Common myeloid progenitor, CD34-positive (primary cell): ENCODE results near the gene BBS4.

Experiments
- CTCF ChIA-PET: fragments of 350-600 bp; sonication (Branson Sonifier 250); formaldehyde crosslinking; loops from one replicate; lab custom pipeline; 2021; ENCODE audit warnings: antibody characterized with exemption; lab: Charles Lee
- POLR2A ChIA-PET: fragments of 350-600 bp; sonication (Branson Sonifier 250); formaldehyde crosslinking; loops from one replicate; lab custom pipeline; 2021; ENCODE audit warnings: antibody characterized with exemption; lab: Charles Lee
- DNase-seq, 3 donors: peaks; one replicate each; pipeline versions ENCODE4 v3.0.0 to v3.0.0-alpha.2; 2013
- H3K27ac ChIP-seq, 2 experiments: 1 replicate in 1 of 2; 2 replicates in 1 of 2; pipeline ENCODE4 v1.7.0; 2013; ENCODE audit warnings: inconsistent platforms in 2 of 2, low read length in 2 of 2, mild to moderate bottlenecking in 2 of 2, low read depth in 1 of 2, moderate library complexity in 1 of 2; ENCODE audit not compliant: severe bottlenecking in 2 of 2, insufficient read depth in 1 of 2, poor library complexity in 1 of 2
- H3K27me3 ChIP-seq, 5 experiments: replicated peaks in 2 of 5; 1 replicate in 3 of 5; 2 replicates in 2 of 5; pipeline versions ENCODE4 v1.6.1 to v1.7.0; 2013; ENCODE audit warnings: low read length in 4 of 5, mild to moderate bottlenecking in 2 of 5, moderate library complexity in 2 of 5, inconsistent platforms in 1 of 5; ENCODE audit not compliant: insufficient read depth in 5 of 5, control insufficient read depth in 4 of 5
- H3K36me3 ChIP-seq, 4 experiments: 1 replicate in 2 of 4; 2 replicates in 2 of 4; pipeline versions ENCODE4 v1.6.1 to v1.7.0; 2013; ENCODE audit warnings: low read length in 3 of 4, control low read depth in 1 of 4, mild to moderate bottlenecking in 1 of 4; ENCODE audit not compliant: control insufficient read depth in 4 of 4, insufficient read depth in 4 of 4
- H3K4me1 ChIP-seq, 4 experiments: 1 replicate in 3 of 4; 2 replicates in 1 of 4; pipeline versions ENCODE4 v1.6.1 to v1.7.1; 2013; ENCODE audit warnings: low read length in 3 of 4, mild to moderate bottlenecking in 3 of 4, control low read depth in 1 of 4, inconsistent platforms in 1 of 4, moderate library complexity in 1 of 4; ENCODE audit not compliant: control insufficient read depth in 4 of 4, insufficient read depth in 4 of 4; ENCODE audit errors: control extremely low read depth in 1 of 4
- H3K4me3 ChIP-seq, 7 experiments: 1 replicate in 4 of 7; 2 replicates in 3 of 7; pipeline versions ENCODE4 v1.5.1 to v1.7.0; 2013; ENCODE audit warnings: mild to moderate bottlenecking in 7 of 7, low read length in 6 of 7, moderate library complexity in 6 of 7, inconsistent platforms in 2 of 7, low read depth in 2 of 7, control low read depth in 1 of 7; ENCODE audit not compliant: insufficient read depth in 4 of 7, control insufficient read depth in 1 of 7; ENCODE audit errors: extremely low read depth in 1 of 7
- H3K9me3 ChIP-seq, 5 experiments: 1 replicate in 4 of 5; 2 replicates in 1 of 5; pipeline versions ENCODE4 v1.6.1 to v1.7.1; 2013; ENCODE audit warnings: low read length in 4 of 5, mild to moderate bottlenecking in 2 of 5, inconsistent platforms in 1 of 5, low read depth in 1 of 5, moderate library complexity in 1 of 5; ENCODE audit not compliant: control insufficient read depth in 4 of 5, insufficient read depth in 2 of 5; ENCODE audit errors: control extremely low read depth in 1 of 5
- WGBS: methylation state at CpG from one replicate; pipeline ENCODE4 v1.1.5; 2013; ENCODE audit not compliant: insufficient coverage; 5-methylcytosine and 5-hydroxymethylcytosine counted together

BBS4 gene

DNA sequence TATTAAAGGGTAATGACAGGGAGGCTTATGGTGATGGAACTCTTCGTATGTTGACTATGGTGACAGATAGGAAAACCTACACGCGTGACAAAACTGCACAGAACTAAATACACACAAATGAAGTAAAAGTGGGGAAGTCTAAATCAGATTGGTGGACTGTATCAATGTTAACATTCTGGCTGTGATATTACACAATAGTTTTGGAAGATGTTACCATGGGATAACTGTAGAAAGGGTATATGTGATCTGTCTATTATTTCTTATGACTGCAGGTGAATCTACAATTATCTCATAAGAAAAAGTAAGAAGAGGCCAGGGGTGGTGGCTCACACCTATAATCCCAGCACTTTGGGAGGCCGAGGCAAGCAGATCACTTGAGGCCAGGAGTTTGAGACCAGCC, 9.2 kb upstream of the BBS4 start:
- Histone ChIP-seq H3K4me1 (no peaks in the 10 kb centered on the region), H3K27me3 (peaks cover 0 to 25% (median 3%) of the 10 kb centered on the region in 5 experiments)
- POLR2A ChIA-PET: no interaction called here

DNA sequence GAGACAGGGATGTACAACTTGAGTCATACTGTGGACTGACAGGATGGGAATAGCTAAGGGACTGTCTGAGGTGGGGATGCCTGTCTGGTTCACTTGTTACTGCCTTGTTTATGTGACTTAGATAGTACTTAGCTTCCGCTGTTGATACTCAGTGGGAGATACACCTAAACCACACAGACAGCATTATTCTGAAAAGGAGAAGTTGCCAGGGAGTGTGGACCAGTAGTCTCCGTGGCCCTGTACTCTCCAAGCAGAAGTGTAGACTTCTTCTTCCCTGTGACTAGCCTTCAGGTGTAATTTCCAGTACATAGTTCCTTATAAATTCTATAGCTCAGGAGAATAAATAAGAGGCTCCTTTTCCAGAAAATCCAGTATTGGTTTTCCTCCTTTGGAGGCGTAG, 5.1 kb upstream of the BBS4 start:
- Histone ChIP-seq H3K36me3 (no peaks in the 10 kb centered on the region), H3K9me3 (no peaks in the 10 kb centered on the region), H3K27me3 (peaks cover 0 to 24% (median 3%) of the 10 kb centered on the region in 5 experiments), H3K4me1 (peaks cover 0 to 8% (median 7%) of the 10 kb centered on the region in 4 experiments), H3K27ac (no peak overlapping the region), H3K4me3 (no peak overlapping the region)
- ChIA-PET CTCF (interaction anchor here (0.7 to 1.1 kb wide), 2 partner anchors 48 to 81 kb away, joined by 3 read pairs; no protein-coding TSS in a partner anchor), POLR2A (interaction anchor here (0.6 kb wide), 1 partner anchor 105 kb away, joined by 3 read pairs; no protein-coding TSS in a partner anchor)
- WGBS: 43% methylated on average over 1 of the region's 3 CpGs
- peak in 2 of 3 donors; percentile 36 to 44 for DNase-seq

More for the DNA sequence above, 9.2 kb upstream of the BBS4 start:
- no peak overlapping the region for H3K4me3 ChIP-seq
- CTCF ChIA-PET: no interaction called here
- H3K36me3 ChIP-seq: no peaks in the 10 kb centered on the region
- H3K27ac ChIP-seq: no peak overlapping the region
- DNase-seq: no peak
- H3K9me3 ChIP-seq: no peaks in the 10 kb centered on the region
- WGBS: 100% methylated on average over 1 of the region's 4 CpGs

DNA sequence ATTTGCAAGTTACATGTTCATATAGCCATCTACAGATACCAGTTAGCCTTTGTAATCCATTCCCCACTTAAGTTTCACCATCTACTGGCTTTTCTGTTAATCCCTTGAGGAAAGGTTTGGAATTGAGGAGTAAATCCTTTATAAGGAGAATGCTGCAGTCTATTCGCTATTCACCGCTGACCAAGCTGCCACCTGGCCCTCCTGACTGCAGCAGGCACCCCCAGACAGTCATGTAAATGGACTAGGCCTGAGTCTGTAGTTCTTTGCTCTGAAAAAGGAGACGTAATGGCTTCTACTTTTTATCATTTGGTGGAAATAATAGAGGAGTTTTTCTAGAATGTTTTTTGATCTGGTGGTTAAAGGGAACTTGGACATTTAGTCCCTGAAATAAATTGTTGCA, 3.2 kb upstream of the BBS4 start:
- H3K9me3 ChIP-seq: no peaks in the 10 kb centered on the region
- H3K27ac ChIP-seq: no peak overlapping the region
- peaks cover 0 to 19% (median 3%) of the 10 kb centered on the region in 5 experiments for H3K27me3 ChIP-seq
- DNase-seq: no peak
- ChIA-PET CTCF (no interaction called here), POLR2A (no interaction called here)
- WGBS: 100% methylated on average over 3 of the region's 3 CpGs
- H3K4me1 ChIP-seq: peaks cover 4 to 13% (median 7%) of the 10 kb centered on the region in 4 experiments
- no peak overlapping the region for H3K4me3 ChIP-seq
- no peaks in the 10 kb centered on the region for H3K36me3 ChIP-seq

DNA sequence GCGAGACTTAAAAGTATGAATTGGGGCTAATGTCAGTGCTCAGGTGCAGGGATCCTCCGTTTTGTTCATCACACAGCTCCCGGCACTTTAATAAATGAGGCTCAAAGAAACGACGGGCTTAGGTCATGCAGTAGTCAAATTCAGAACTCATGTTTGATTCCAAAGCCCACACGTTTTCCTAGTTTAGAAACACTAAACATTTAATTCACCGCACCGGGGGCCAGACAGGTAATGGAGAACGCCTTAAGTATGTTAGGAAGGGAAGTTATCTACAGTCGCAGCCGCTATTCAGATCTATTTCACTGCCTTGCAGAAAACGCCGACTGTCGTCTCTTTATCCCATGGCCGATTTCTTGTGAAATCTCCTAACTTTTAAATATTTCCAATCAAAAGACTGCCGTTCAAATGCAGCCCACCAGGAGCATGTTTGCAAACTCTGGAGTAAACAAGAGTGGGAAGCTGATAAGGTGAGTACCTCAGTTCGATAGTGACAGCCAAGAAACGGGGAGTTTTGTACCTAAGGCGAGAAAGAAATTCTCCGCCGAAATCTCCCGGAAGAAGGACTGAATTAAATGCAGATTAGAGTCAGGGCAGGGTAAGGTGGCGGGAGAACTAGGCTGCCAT, 594 bp upstream of the BBS4 start:
- Histone ChIP-seq H3K4me1 (peaks cover 4 to 13% (median 7%) of the 10 kb centered on the region in 4 experiments), H3K27me3 (peaks cover 0 to 4% (median 0%) of the 10 kb centered on the region in 5 experiments), H3K9me3 (no peaks in the 10 kb centered on the region), H3K27ac (peak overlapping the region in 1 of 2 experiments; percentile 76), H3K4me3 (peak overlapping the region; percentile 67 to 91 (median 87)), H3K36me3 (no peaks in the 10 kb centered on the region)
- CTCF ChIA-PET: interaction anchor here (0.6 to 1.0 kb wide), 2 partner anchors 20 to 1533 kb away, joined by 3 read pairs; no protein-coding TSS in a partner anchor
- peak in 1 of 3 donors; percentile 24 for DNase-seq
- POLR2A ChIA-PET: no interaction called here
- 29% methylated on average over 16 of the region's 23 CpGs for WGBS

DNA sequence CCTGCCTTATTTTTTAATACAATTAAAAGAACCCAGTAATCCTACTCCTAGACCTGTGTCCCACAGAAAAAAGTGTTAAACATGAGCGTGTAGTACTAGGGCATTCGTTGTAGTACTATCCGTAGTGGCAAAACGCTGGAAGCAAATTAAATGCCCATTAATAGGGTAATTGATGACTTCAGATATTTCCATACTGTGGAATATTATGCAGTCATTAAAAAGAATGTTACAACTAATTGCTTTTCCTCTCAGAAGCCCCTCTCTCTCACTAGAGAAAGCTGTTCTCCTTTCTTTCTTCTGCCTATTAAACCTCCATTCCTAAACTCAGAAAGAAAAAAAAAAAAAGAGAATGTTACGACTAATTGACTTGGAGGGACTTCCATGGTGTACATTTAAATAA, 2.7 kb downstream of the BBS4 start:
- WGBS: 100% methylated on average over 3 of the region's 5 CpGs
- CTCF ChIA-PET: no interaction called here
- H3K4me1 ChIP-seq: peaks cover 4 to 13% (median 7%) of the 10 kb centered on the region in 4 experiments
- H3K36me3 ChIP-seq: no peaks in the 10 kb centered on the region
- no peak for DNase-seq
- H3K4me3 ChIP-seq: no peak overlapping the region
- H3K27ac ChIP-seq: no peak overlapping the region
- H3K27me3 ChIP-seq: no peaks in the 10 kb centered on the region
- no peaks in the 10 kb centered on the region for H3K9me3 ChIP-seq
- POLR2A ChIA-PET: no interaction called here

DNA sequence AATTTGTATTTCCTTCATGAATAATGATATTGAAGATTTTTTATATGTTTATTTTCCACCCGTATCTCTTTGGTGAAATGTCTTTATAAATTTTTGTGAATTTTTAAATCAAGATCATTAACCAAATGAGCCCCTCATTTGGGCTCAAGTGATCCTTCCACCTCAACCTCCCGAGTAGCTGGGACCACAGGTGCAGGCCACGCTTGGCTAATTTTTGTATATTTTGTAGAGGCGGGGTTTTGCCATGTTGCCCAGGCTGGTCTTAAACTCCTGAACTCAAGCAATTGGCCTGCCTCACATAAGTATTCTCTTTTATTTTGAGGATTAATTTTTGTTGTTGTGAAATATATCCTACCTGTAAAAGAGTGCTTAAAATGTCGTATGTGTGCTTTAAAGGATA, 4.9 kb downstream of the BBS4 start:
- WGBS: no CpG with 5 or more reads among the region's 5 CpGs
- Histone ChIP-seq H3K36me3 (no peaks in the 10 kb centered on the region), H3K4me1 (peaks cover 0 to 5% (median 2%) of the 10 kb centered on the region in 4 experiments), H3K27me3 (no peaks in the 10 kb centered on the region), H3K27ac (no peak overlapping the region), H3K4me3 (no peak overlapping the region), H3K9me3 (no peaks in the 10 kb centered on the region)
- no peak for DNase-seq
- ChIA-PET POLR2A (no interaction called here), CTCF (no interaction called here)

DNA sequence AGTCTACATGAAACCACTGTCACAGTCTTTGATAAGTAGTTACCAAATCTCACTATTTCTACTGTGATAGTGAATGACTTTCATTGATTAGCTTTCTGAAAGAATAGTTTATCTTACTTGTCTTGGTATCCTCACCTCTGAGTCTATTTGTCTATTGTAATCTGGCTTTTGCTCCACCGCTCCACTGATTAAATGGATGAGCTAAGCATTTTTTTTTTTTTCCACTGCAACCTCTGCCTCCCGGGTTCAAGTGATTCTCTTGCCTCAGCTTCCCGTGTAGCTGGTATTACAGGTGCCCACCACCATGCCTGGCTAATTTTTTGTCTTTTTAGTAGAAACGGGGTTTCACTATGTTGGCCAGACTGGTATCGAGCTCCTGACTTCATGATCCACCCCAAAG, 12.9 kb downstream of the BBS4 start:
- POLR2A ChIA-PET: no interaction called here
- CTCF ChIA-PET: no interaction called here
- Histone ChIP-seq H3K4me3 (no peak overlapping the region), H3K36me3 (no peaks in the 10 kb centered on the region), H3K4me1 (no peaks in the 10 kb centered on the region), H3K9me3 (no peaks in the 10 kb centered on the region), H3K27ac (no peak overlapping the region), H3K27me3 (no peaks in the 10 kb centered on the region)
- no peak for DNase-seq
- 98% methylated on average over 4 of the region's 5 CpGs for WGBS
